Right cardiac atrium (tissue), 5 donors: ENCODE measurements around the gene CCNQ. TPM values are rescaled to one million over a fixed set of nuclear protein-coding genes. Genes with fewer than 3 reads are reported as not detected.
A peak's percentile ranks its signal among the peaks of the same experiment; 100 is the strongest.

Experiments used
- ATAC-seq, 2 donors: fragments of 200-7000 bp; cut with Tn5 transposase; one replicate each; pipeline versions ENCODE4 v1.8.0 to v1.9.1; 2020; ENCODE audit warnings: moderate library complexity in 2 of 2, mild to moderate bottlenecking in 1 of 2
- DNase-seq, 3 donors: peaks; one replicate each; pipeline ENCODE4 v3.0.0-alpha.2; 2020
- H3K27ac ChIP-seq: one replicate; pipeline ENCODE4 v1.5.1; 2013; ENCODE audit warnings: mild to moderate bottlenecking, low read length, control low read depth, moderate library complexity
- H3K27me3 ChIP-seq: one replicate; pipeline ENCODE4 v1.6.1; 2013; ENCODE audit not compliant: control insufficient read depth, insufficient read depth
- H3K4me1 ChIP-seq: one replicate; pipeline ENCODE4 v1.6.1; 2013; ENCODE audit warnings: low read length; ENCODE audit not compliant: control insufficient read depth, insufficient read depth
- H3K4me3 ChIP-seq: one replicate; pipeline ENCODE4 v1.5.1; 2013; ENCODE audit warnings: low read length, control low read depth
- H3K9me3 ChIP-seq: one replicate; pipeline ENCODE4 v1.6.1; 2013; ENCODE audit warnings: low read length; ENCODE audit not compliant: control insufficient read depth
- WGBS: extraction: QIAGEN DNeasy Blood & Tissue Kit; methylation state at CpG from one replicate; pipeline ENCODE4 v1.1.7; 2013; 5-methylcytosine and 5-hydroxymethylcytosine counted together
- intact Hi-C, 4 donors: fragments of 100-400 bp; cut with DNase I; formaldehyde crosslinking; loops; one replicate each; pipeline versions ENCODE4 v1.11.0 to v1.14.0; 2022 to 2023
- polyA plus RNA-seq: library from polyadenylated mRNA; stranded (reverse); fragments of 200-250 nt; gene quantifications from one replicate; pipeline ENCODE4 v1.2.3, GENCODE V29; 2013
- total RNA-seq, 4 donors: library from RNA; stranded (reverse); fragmentation: NEBNext Ultra II Directional; extraction: Animal tissue kit (Norgen Biotek cat#: 25700); gene quantifications; one replicate each; pipeline ENCODE4 v1.2.1, GENCODE V29; 2021
- donor health status: healthy with polysubstance abuse.
- donor health status: DM: no; HTN: yes; CAD: no.
- donor health status: DM: no; HTN: no; CAD: no.
- donor health status: DM: no; HTN: yes; CAD: no; lungs with severe emphysema.
- donor health status: DM: yes; HTN: yes; CAD: no.

Gene CCNQ
- total and polyA plus RNA-seq, 5 donors: 24.4 to 55.0 (median 31.4) TPM

- Histone ChIP-seq H3K27me3 (no peaks in the 10 kb centered on the region), H3K4me3 (no peak overlapping the region), H3K27ac (no peak overlapping the region), H3K9me3 (no peaks in the 10 kb centered on the region), H3K4me1 (no peaks in the 10 kb centered on the region)
- DNase-seq (peak; percentile 14 to 64 (median 59)), ATAC-seq (peak in 1 of 2 donors; percentile 57)
- WGBS: 17% methylated on average over 13 of the region's 13 CpGs
- intact Hi-C loops: no loop called here
Measured at GRCh38 chrX:153582896-153583295, 16.0 kb downstream of the CCNQ start.

- Histone ChIP-seq H3K27ac (no peak overlapping the region), H3K27me3 (no peaks in the 10 kb centered on the region), H3K9me3 (no peaks in the 10 kb centered on the region), H3K4me3 (no peak overlapping the region), H3K4me1 (no peaks in the 10 kb centered on the region)
- intact Hi-C loops: no loop called here
- ATAC-seq (no peak), DNase-seq (peak in 1 of 3 donors; percentile 28)
- 77% methylated on average over 14 of the region's 14 CpGs for WGBS
Measured at GRCh38 chrX:153580700-153581386, 18.1 kb downstream of the CCNQ start.

GRCh38 chrX:153578889-153579288 is 20.1 kb downstream of the CCNQ start:
- no peak overlapping the region for H3K27ac ChIP-seq
- no peaks in the 10 kb centered on the region for H3K4me1 ChIP-seq
- no peaks in the 10 kb centered on the region for H3K27me3 ChIP-seq
- H3K4me3 ChIP-seq: no peak overlapping the region
- H3K9me3 ChIP-seq: no peaks in the 10 kb centered on the region
- intact Hi-C loops: no loop called here
- WGBS: 67% methylated on average over 2 of the region's 2 CpGs
- ATAC-seq (no peak), DNase-seq (peak in 1 of 3 donors; percentile 20)

GRCh38 chrX:153578200-153578835 is 20.6 kb downstream of the CCNQ start:
- no peak for ATAC-seq
- no peak overlapping the region for H3K4me3 ChIP-seq
- H3K9me3 ChIP-seq: no peaks in the 10 kb centered on the region
- H3K27me3 ChIP-seq: no peaks in the 10 kb centered on the region
- intact Hi-C loops: no loop called here
- no peak overlapping the region for H3K27ac ChIP-seq
- 88% methylated on average over 18 of the region's 18 CpGs for WGBS
- DNase-seq: peak in 1 of 3 donors; percentile 19
- H3K4me1 ChIP-seq: no peaks in the 10 kb centered on the region

- 88% methylated on average over 6 of the region's 6 CpGs for WGBS
Measured at GRCh38 chrX:153576961-153577360, 22.0 kb downstream of the CCNQ start.

GRCh38 chrX:153576239-153576870 is 22.6 kb downstream of the CCNQ start:
- no peaks in the 10 kb centered on the region for H3K9me3 ChIP-seq
- H3K4me1 ChIP-seq: no peaks in the 10 kb centered on the region
- no peaks in the 10 kb centered on the region for H3K27me3 ChIP-seq
- DNase-seq (peak in 1 of 3 donors; percentile 3), ATAC-seq (no peak)
- no peak overlapping the region for H3K27ac ChIP-seq
- 77% methylated on average over 10 of the region's 10 CpGs for WGBS
- H3K4me3 ChIP-seq: no peak overlapping the region
- intact Hi-C loops: no loop called here

More at GRCh38 chrX:153576961-153577360, 22.0 kb downstream of the CCNQ start:
- ATAC-seq (no peak), DNase-seq (no peak)
- H3K4me1 ChIP-seq: no peaks in the 10 kb centered on the region
- H3K9me3 ChIP-seq: no peaks in the 10 kb centered on the region
- intact Hi-C loops: no loop called here
- H3K4me3 ChIP-seq: no peak overlapping the region
- no peak overlapping the region for H3K27ac ChIP-seq
- no peaks in the 10 kb centered on the region for H3K27me3 ChIP-seq

GRCh38 chrX:153573984-153574383 is 25.0 kb downstream of the CCNQ start:
- WGBS: 88% methylated on average over 4 of the region's 4 CpGs
- intact Hi-C loops: no loop called here

GRCh38 chrX:153572601-153573000 is 26.3 kb downstream of the CCNQ start:
- H3K9me3 ChIP-seq: no peaks in the 10 kb centered on the region
- ATAC-seq: no peak
- intact Hi-C loops: no loop called here
- WGBS: 96% methylated on average over 10 of the region's 10 CpGs
- H3K27ac ChIP-seq: no peak overlapping the region
- no peak for DNase-seq
- H3K27me3 ChIP-seq: no peaks in the 10 kb centered on the region
- H3K4me3 ChIP-seq: no peak overlapping the region
- H3K4me1 ChIP-seq: no peaks in the 10 kb centered on the region

More at GRCh38 chrX:153573984-153574383, 25.0 kb downstream of the CCNQ start:
- H3K27ac ChIP-seq: no peak overlapping the region
- H3K27me3 ChIP-seq: no peaks in the 10 kb centered on the region
- no peaks in the 10 kb centered on the region for H3K9me3 ChIP-seq
- H3K4me3 ChIP-seq: no peak overlapping the region
- no peaks in the 10 kb centered on the region for H3K4me1 ChIP-seq
- DNase-seq (no peak), ATAC-seq (no peak)

GRCh38 chrX:153571534-153571908 is 27.4 kb downstream of the CCNQ start:
- H3K4me1 ChIP-seq: no peaks in the 10 kb centered on the region
- 74% methylated on average over 6 of the region's 6 CpGs for WGBS
- ATAC-seq: no peak
- no peaks in the 10 kb centered on the region for H3K9me3 ChIP-seq
- no peak overlapping the region for H3K27ac ChIP-seq
- DNase-seq: no peak
- no peaks in the 10 kb centered on the region for H3K27me3 ChIP-seq
- H3K4me3 ChIP-seq: no peak overlapping the region
- intact Hi-C loops: no loop called here

- DNase-seq (peak in 1 of 3 donors; percentile 3), ATAC-seq (no peak)
- 89% methylated on average over 13 of the region's 13 CpGs for WGBS
- no peaks in the 10 kb centered on the region for H3K27me3 ChIP-seq
- no peak overlapping the region for H3K27ac ChIP-seq
- no peaks in the 10 kb centered on the region for H3K9me3 ChIP-seq
- no peak overlapping the region for H3K4me3 ChIP-seq
- intact Hi-C loops: no loop called here
- H3K4me1 ChIP-seq: no peaks in the 10 kb centered on the region
Measured at GRCh38 chrX:153569475-153569874, 29.5 kb downstream of the CCNQ start.

- intact Hi-C loops: no loop called here
- no peak overlapping the region for H3K4me3 ChIP-seq
- H3K27me3 ChIP-seq: no peaks in the 10 kb centered on the region
- no peaks in the 10 kb centered on the region for H3K9me3 ChIP-seq
- H3K4me1 ChIP-seq: no peaks in the 10 kb centered on the region
- WGBS: 85% methylated on average over 21 of the region's 21 CpGs
- peak in 1 of 3 donors; percentile 9 for DNase-seq
- no peak for ATAC-seq
- H3K27ac ChIP-seq: no peak overlapping the region
Measured at GRCh38 chrX:153568451-153569011, 30.4 kb downstream of the CCNQ start.
